ENCODE data around the gene AP3D1. TPM values are rescaled to one million over a fixed set of nuclear protein-coding genes. Genes with fewer than 3 reads are reported as not detected.
A peak's percentile ranks its signal among the peaks of the same experiment; 100 is the strongest.

Gene AP3D1
- total and polyA plus RNA-seq, 9 of the 15 experiments (the other 6 are each of a cell fraction or from before 2014, with no cell fraction given) = 1.2 to 86.1 (median 35.9) TPM

GRCh38 chr19:2135474-2136402 is 15.6 kb downstream of the AP3D1 start:
- Histone ChIP-seq H3K4me3 (no peak overlapping the region), H3K36me3 (ENCODE audit: control insufficient read depth, insufficient read depth, low read length) (peaks cover 77% of the 10 kb centered on the region; the same call in 2 of the 3 replicates), H3K79me2 (ENCODE audit: control insufficient read depth, insufficient read depth, low read length) (peaks cover 15% of the 10 kb centered on the region), H3K9ac (ENCODE audit: insufficient read depth in 1 of 2, low read depth in 2 of 2, low read length in 2 of 2) (no peak overlapping the region), H3K9me3 (replicated peaks; ENCODE audit: control insufficient read depth, insufficient read depth, low read depth, low read length) (no peaks in the 10 kb centered on the region), H3K4me2 (ENCODE audit: insufficient read depth, low read length) (no peak overlapping the region), H3K4me1 (replicated peaks in 1 of 2; ENCODE audit: control insufficient read depth in 2 of 2, insufficient read depth in 2 of 2, low read length in 2 of 2) (peaks cover 0 to 25% of the 10 kb centered on the region in 2 experiments; a peak in 2 of 5 replicates), H3K9me1 (ENCODE audit: control insufficient read depth, insufficient read depth, low read length) (no peaks in the 10 kb centered on the region), H2AFZ (ENCODE audit: low read depth, low read length) (no peak overlapping the region), H3K27ac (ENCODE audit: extremely low read depth, low read depth, low read length) (no peak overlapping the region), H4K20me1 (replicated peaks; ENCODE audit: control insufficient read depth, insufficient read depth, low read length) (no peaks in the 10 kb centered on the region), H3K27me3 (ENCODE audit: control insufficient read depth in 2 of 2, insufficient read depth in 2 of 2, low read length in 2 of 2) (no peaks in the 10 kb centered on the region)
- DNase-seq (ENCODE audit: extremely low read depth in 1 of 4, low spot score in 3 of 4) (peak in 1 of 4 experiments; percentile 41), FAIRE-seq (no peak), ATAC-seq (no peak)
- CTCF ChIA-PET (ENCODE audit: low intra/inter-chr PET ratio) = no interaction called here
- intact Hi-C loops (cut with micrococcal nuclease) = no loop called here
- POLR2A ChIA-PET = no interaction called here
- in situ Hi-C loops (cut with MboI) = no loop called here
- 98% methylated on average over 19 of the region's 50 CpGs for WGBS (ENCODE audit: insufficient coverage, low coverage, missing lambda C conversion rate)
- BruUV-seq (replicated peaks) = no TSS peak
- TF ChIP-seq POLR2G (IDR thresholded peaks at IDR 0.05; ENCODE audit: low read depth, low read length) = peak; percentile 6; the same call in 1 of the 2 replicates
- TF ChIP-seq ZBTB33 (CRISPR knock-in tag; IDR thresholded peaks at IDR 0.05) = peak; percentile 58; the same call in 1 of the 2 replicates
- TF ChIP-seq, protein P1, sequence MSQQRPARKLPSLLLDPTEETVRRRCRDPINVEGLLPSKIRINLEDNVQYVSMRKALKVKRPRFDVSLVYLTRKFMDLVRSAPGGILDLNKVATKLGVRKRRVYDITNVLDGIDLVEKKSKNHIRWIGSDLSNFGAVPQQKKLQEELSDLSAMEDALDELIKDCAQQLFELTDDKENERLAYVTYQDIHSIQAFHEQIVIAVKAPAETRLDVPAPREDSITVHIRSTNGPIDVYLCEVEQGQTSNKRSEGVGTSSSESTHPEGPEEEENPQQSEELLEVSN (IDR thresholded peaks at IDR 0.05; ENCODE audit: borderline replicate concordance in 1 of 2, extremely low read depth in 1 of 2, insufficient read depth in 1 of 2, insufficient read length in 1 of 2, low read depth in 1 of 2, low read length in 1 of 2, poor library complexity in 1 of 2, severe bottlenecking in 1 of 2) = peak in 1 of 2 experiments; percentile 24
- TF ChIP-seq ZNF785 (CRISPR knock-in tag; IDR thresholded peaks at IDR 0.05) = no peak
- peak; percentile 15; the same call in 1 of the 2 replicates for TF ChIP-seq RBFOX2 (IDR thresholded peaks at IDR 0.05; ENCODE audit: low read depth, low read length)
- TF ChIP-seq POLR2A (conservative IDR thresholded peaks at IDR 0.05) = no peak
- TF ChIP-seq, protein P2, sequence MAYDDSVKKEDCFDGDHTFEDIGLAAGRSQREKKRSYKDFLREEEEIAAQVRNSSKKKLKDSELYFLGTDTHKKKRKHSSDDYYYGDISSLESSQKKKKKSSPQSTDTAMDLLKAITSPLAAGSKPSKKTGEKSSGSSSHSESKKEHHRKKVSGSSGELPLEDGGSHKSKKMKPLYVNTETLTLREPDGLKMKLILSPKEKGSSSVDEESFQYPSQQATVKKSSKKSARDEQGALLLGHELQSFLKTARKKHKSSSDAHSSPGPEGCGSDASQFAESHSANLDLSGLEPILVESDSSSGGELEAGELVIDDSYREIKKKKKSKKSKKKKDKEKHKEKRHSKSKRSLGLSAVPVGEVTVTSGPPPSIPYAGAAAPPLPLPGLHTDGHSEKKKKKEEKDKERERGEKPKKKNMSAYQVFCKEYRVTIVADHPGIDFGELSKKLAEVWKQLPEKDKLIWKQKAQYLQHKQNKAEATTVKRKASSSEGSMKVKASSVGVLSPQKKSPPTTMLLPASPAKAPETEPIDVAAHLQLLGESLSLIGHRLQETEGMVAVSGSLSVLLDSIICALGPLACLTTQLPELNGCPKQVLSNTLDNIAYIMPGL (CRISPR knock-in tag; IDR thresholded peaks at IDR 0.05) = no peak
- no peak for TF ChIP-seq ILK (tag; IDR thresholded peaks at IDR 0.05; ENCODE audit: borderline replicate concordance, low read depth)
- TF ChIP-seq ZNF217 (CRISPR knock-in tag; IDR thresholded peaks at IDR 0.05) = no peak
- TF ChIP-seq MYBL2 (IDR thresholded peaks at IDR 0.05; ENCODE audit: low read depth) = no peak
- no peak for TF ChIP-seq MYBL2 (CRISPR knock-in tag; IDR thresholded peaks at IDR 0.05; ENCODE audit: borderline replicate concordance)
